Suprapubic skin (tissue), 3 donors: Measurements from ENCODE around the gene SDR42E1.

Source experiments
- POLR2A ChIP-seq, 2 donors: fragments of 450-650 bp; IDR thresholded peaks; one replicate each; pipeline ENCODE4 v1.6.1; 2017; ENCODE audit warnings: antibody characterized with exemption in 2 of 2, mild to moderate bottlenecking in 2 of 2, moderate library complexity in 2 of 2
- TF ChIP-seq, protein P1 (sequence below), 2 donors: fragments of 200-600 bp in 1 of 2; fragments of 450-650 bp in 1 of 2; sonication (generic) in 1 of 2; IDR thresholded peaks; one replicate each; pipeline ENCODE4 v1.5.1; 2016 to 2019; ENCODE audit warnings: antibody characterized with exemption in 2 of 2, mild to moderate bottlenecking in 1 of 2, moderate library complexity in 1 of 2

DNA sequence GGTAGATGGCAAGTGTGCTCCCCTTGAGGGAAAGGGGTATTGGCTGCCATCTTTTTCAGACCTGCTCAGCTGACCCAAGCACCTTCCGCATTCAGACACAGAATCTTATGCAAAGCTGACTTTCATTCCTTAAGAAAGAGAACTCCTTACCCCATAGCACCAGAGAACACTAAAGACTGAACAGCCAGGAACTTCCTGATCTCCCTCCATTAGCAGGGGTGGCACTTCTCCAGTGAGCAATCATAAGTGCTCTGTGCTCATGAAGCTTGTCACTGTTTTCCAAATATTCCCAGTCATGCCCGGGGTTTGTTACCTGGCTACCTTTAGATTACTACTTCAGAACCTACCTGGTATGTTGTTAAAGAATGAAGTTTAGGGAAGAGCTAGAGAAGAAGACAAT is 35.7 kb upstream of the SDR42E1 start:
- TF ChIP-seq, protein P1, sequence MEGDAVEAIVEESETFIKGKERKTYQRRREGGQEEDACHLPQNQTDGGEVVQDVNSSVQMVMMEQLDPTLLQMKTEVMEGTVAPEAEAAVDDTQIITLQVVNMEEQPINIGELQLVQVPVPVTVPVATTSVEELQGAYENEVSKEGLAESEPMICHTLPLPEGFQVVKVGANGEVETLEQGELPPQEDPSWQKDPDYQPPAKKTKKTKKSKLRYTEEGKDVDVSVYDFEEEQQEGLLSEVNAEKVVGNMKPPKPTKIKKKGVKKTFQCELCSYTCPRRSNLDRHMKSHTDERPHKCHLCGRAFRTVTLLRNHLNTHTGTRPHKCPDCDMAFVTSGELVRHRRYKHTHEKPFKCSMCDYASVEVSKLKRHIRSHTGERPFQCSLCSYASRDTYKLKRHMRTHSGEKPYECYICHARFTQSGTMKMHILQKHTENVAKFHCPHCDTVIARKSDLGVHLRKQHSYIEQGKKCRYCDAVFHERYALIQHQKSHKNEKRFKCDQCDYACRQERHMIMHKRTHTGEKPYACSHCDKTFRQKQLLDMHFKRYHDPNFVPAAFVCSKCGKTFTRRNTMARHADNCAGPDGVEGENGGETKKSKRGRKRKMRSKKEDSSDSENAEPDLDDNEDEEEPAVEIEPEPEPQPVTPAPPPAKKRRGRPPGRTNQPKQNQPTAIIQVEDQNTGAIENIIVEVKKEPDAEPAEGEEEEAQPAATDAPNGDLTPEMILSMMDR (IDR thresholded peaks at IDR 0.05): no peak
- no peak for TF ChIP-seq POLR2A (IDR thresholded peaks at IDR 0.05)
